Endothelial cell of umbilical vein (primary cell): ENCODE data around the gene NEK4. TPM values are rescaled to one million over a fixed set of nuclear protein-coding genes. Genes with fewer than 3 reads are reported as not detected.

Experiments
- BruUV-seq: library from RNA; stranded (reverse); fragments of 400-500 nt; replicated peaks from 2 replicates; lab custom pipeline; 2021; lab: Mats Ljungman, UMichigan
- CTCF ChIA-PET: fragments of 300-600, 350-600 bp; sonication (Branson Sonifier 250); formaldehyde crosslinking; loops from one replicate; lab custom pipeline; 2021; ENCODE audit warnings: antibody characterized with exemption, inconsistent platforms; lab: Charles Lee
- POLR2A ChIA-PET: fragments of 300-600, 350-600 bp; sonication (Branson Sonifier 250); formaldehyde crosslinking; loops from one replicate; lab custom pipeline; 2021; ENCODE audit warnings: antibody characterized with exemption, inconsistent platforms; lab: Charles Lee
- DNase-seq: peaks from one replicate; pipeline ENCODE4 v3.0.0-alpha.2; 2011; ENCODE audit warnings: low read depth, low spot score
- FAIRE-seq: peaks from 2 replicates; lab custom pipeline; 2011; peaks lifted over from hg19 to GRCh38; lab: Jason Lieb, UNC
- H2AFZ ChIP-seq: 2 replicates; pipeline ENCODE4 v1.6.0; 2012; ENCODE audit warnings: low read depth, low read length, control low read depth, inconsistent platforms
- H3K27ac ChIP-seq: 2 replicates; pipeline ENCODE4 v1.5.1; 2011; ENCODE audit warnings: low read depth, mild to moderate bottlenecking, control low read depth, low read length, moderate library complexity; ENCODE audit not compliant: insufficient read depth
- H3K27me3 ChIP-seq, 2 experiments: 2 replicates each; pipeline versions ENCODE4 v1.6.0 to v1.6.1; 2011; ENCODE audit warnings: low read length in 2 of 2, mixed read lengths in 1 of 2; ENCODE audit not compliant: control insufficient read depth in 2 of 2, insufficient read depth in 2 of 2
- H3K36me3 ChIP-seq, 2 experiments: 2 replicates in 1 of 2; 3 replicates in 1 of 2; pipeline ENCODE4 v1.5.1; 2011; ENCODE audit warnings: low read length in 2 of 2, mild to moderate bottlenecking in 1 of 2, moderate library complexity in 1 of 2; ENCODE audit not compliant: control insufficient read depth in 2 of 2, insufficient read depth in 2 of 2; ENCODE audit errors: extremely low read depth in 1 of 2
- H3K4me1 ChIP-seq: 3 replicates; pipeline ENCODE4 v1.5.1; 2011; ENCODE audit warnings: mild to moderate bottlenecking, low read length; ENCODE audit not compliant: control insufficient read depth, insufficient read depth; ENCODE audit errors: extremely low read depth
- H3K4me2 ChIP-seq: 2 replicates; pipeline ENCODE4 v1.6.1; 2011; ENCODE audit warnings: low read length, control low read depth, mixed read lengths; ENCODE audit not compliant: insufficient read depth
- H3K4me3 ChIP-seq, 3 experiments: fragments of 200-600 bp in 1 of 3; sonication (generic), shearing (Covaris generic) in 1 of 3; replicated peaks in 1 of 3; 2 replicates each; pipeline ENCODE4 v1.5.1; 2011 to 2016; ENCODE audit warnings: control low read depth in 3 of 3, low read length in 3 of 3, mild to moderate bottlenecking in 2 of 3, inconsistent platforms in 1 of 3, low read depth in 1 of 3, moderate library complexity in 1 of 3; ENCODE audit not compliant: insufficient read depth in 1 of 3
- H3K79me2 ChIP-seq: 2 replicates; pipeline ENCODE4 v1.6.0; 2012; ENCODE audit warnings: low read length, inconsistent platforms; ENCODE audit not compliant: control insufficient read depth, insufficient read depth
- H3K9ac ChIP-seq: replicated peaks from 2 replicates; pipeline ENCODE3; 2011; ENCODE audit warnings: low read length, control low read depth; ENCODE audit not compliant: insufficient read depth; ENCODE audit errors: extremely low read depth
- H3K9me1 ChIP-seq: replicated peaks from 3 replicates; pipeline ENCODE4 v1.6.0; 2011; ENCODE audit warnings: mild to moderate bottlenecking, low read length; ENCODE audit not compliant: control insufficient read depth, insufficient read depth; ENCODE audit errors: extremely low read depth
- H3K9me3 ChIP-seq: replicated peaks from 2 replicates; pipeline ENCODE4 v1.5.1; 2012; ENCODE audit warnings: low read length, inconsistent platforms; ENCODE audit not compliant: control insufficient read depth, insufficient read depth
- H4K20me1 ChIP-seq: replicated peaks from 2 replicates; pipeline ENCODE3; 2011; ENCODE audit warnings: mild to moderate bottlenecking, low read length; ENCODE audit not compliant: control insufficient read depth, insufficient read depth; ENCODE audit errors: extremely low read depth
- EZH2 ChIP-seq: IDR thresholded peaks from 2 replicates; pipeline ENCODE4 v1.6.1; 2012; ENCODE audit warnings: borderline replicate concordance, low read depth, mild to moderate bottlenecking, moderate library complexity, low read length, inconsistent platforms; ENCODE audit not compliant: severe bottlenecking
- FOS ChIP-seq: IDR thresholded peaks from 2 replicates; pipeline ENCODE4 v1.6.1; 2011; ENCODE audit warnings: mild to moderate bottlenecking, low read length, moderate library complexity, borderline replicate concordance; ENCODE audit not compliant: insufficient read depth
- GATA2 ChIP-seq: IDR thresholded peaks from 2 replicates; pipeline ENCODE4 v1.7.0; 2011; ENCODE audit warnings: low read depth, mild to moderate bottlenecking, moderate library complexity, mixed read lengths, low read length; ENCODE audit not compliant: insufficient read length, insufficient read depth
- JUN ChIP-seq: IDR thresholded peaks from 2 replicates; pipeline ENCODE4 v1.6.1; 2011; ENCODE audit warnings: borderline replicate concordance, low read depth; ENCODE audit not compliant: insufficient read length, insufficient read depth
- MYC ChIP-seq: IDR thresholded peaks from one replicate; pipeline ENCODE4 v1.6.1; 2011; ENCODE audit warnings: mild to moderate bottlenecking, low read depth, low read length
- POLR2A ChIP-seq: IDR thresholded peaks from 2 replicates; pipeline ENCODE4 v1.6.1; 2012; ENCODE audit warnings: low read depth, mild to moderate bottlenecking, control low read depth, low read length
- POLR2AphosphoS5 ChIP-seq: IDR thresholded peaks from 2 replicates; pipeline ENCODE4 v1.6.1; 2012; ENCODE audit warnings: low read depth, mild to moderate bottlenecking, control low read depth, low read length, moderate library complexity; ENCODE audit not compliant: insufficient read depth
- dilution Hi-C: fragments of 300-500 bp; cut with MboI; formaldehyde crosslinking; loops from one replicate; pipeline ENCODE4 v1.15.0; 2019; ENCODE audit warnings: low sequenced_read_pairs; ENCODE audit not compliant: extremely low pct_ligation_motif_present
- intact Hi-C: fragments of 100-400 bp; cut with micrococcal nuclease; formaldehyde crosslinking; loops from one replicate; pipeline ENCODE4 v1.10.0; 2022
- polyA plus RNA-seq, 4 experiments: library from polyadenylated mRNA; depleted of rRNA in 3 of 4; stranded (reverse) in 3 of 4; unstranded in 1 of 4; fragments of >200 nt; gene quantifications; 2 replicates each; pipeline versions ENCODE4 v1.2.1 to v1.2.3, GENCODE V29; 2011 to 2012; ENCODE audit warnings: missing spikeins in 1 of 4
- total RNA-seq: library from RNA; stranded (reverse); gene quantifications from 2 replicates; pipeline ENCODE4 v1.2.3, GENCODE V29; 2021
- TF ChIP-seq, protein P1 (sequence below), 2 donors: IDR thresholded peaks; 1 replicate in 1 of 2; 2 replicates in 1 of 2; pipeline ENCODE4 v1.5.1; 2011; ENCODE audit warnings: low read length in 2 of 2, mild to moderate bottlenecking in 2 of 2, moderate library complexity in 2 of 2, control low read depth in 1 of 2, inconsistent platforms in 1 of 2, low read depth in 1 of 2; ENCODE audit not compliant: insufficient read depth in 1 of 2; ENCODE audit errors: extremely low read depth in 1 of 2
- TF ChIP-seq, protein P2 (sequence below): IDR thresholded peaks from 2 replicates; pipeline ENCODE4 v1.6.1; 2011; ENCODE audit not compliant: insufficient read depth, insufficient read length

NEK4 gene
- total and polyA plus RNA-seq, 2 donors (not counting 3 experiments of a cell fraction or from before 2014, with no cell fraction given) = 4.4 to 20.8 TPM

DNA sequence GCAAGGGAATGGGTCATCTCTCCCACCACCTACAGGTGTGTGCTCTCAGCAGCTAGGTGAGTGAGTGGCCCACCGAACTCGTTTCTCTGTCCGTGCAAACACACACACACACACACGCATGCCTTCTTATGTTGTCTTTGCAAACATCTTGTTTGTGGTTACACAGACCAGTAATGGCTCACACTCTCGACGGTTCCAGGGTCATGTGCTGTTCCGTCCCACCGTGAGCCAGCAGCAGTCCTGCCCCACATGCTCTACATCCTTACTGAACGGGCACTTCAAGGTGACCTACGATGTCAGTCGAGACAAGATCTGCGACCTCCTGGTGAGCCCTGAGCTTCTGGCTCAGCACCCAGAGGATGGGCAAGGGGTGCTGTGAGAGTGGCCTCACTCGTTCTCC lies 11.0 kb upstream of the NEK4 start:
- Histone ChIP-seq H3K9ac (no peak overlapping the region), H3K79me2 (no peaks in the 10 kb centered on the region), H3K36me3 (no peaks in the 10 kb centered on the region), H3K9me1 (no peaks in the 10 kb centered on the region), H3K4me2 (no peak overlapping the region), H3K27ac (no peak overlapping the region), H2AFZ (no peak overlapping the region), H3K9me3 (no peaks in the 10 kb centered on the region), H3K4me1 (no peaks in the 10 kb centered on the region), H3K27me3 (peaks cover 0 to 13% of the 10 kb centered on the region in 2 experiments), H3K4me3 (no peak overlapping the region), H4K20me1 (no peaks in the 10 kb centered on the region)
- CTCF ChIA-PET = interaction anchor here (1.1 kb wide), 1 partner anchor 11 kb away, joined by 3 read pairs; no protein-coding TSS in a partner anchor
- TF ChIP-seq POLR2A = no peak
- TF ChIP-seq, protein P1, sequence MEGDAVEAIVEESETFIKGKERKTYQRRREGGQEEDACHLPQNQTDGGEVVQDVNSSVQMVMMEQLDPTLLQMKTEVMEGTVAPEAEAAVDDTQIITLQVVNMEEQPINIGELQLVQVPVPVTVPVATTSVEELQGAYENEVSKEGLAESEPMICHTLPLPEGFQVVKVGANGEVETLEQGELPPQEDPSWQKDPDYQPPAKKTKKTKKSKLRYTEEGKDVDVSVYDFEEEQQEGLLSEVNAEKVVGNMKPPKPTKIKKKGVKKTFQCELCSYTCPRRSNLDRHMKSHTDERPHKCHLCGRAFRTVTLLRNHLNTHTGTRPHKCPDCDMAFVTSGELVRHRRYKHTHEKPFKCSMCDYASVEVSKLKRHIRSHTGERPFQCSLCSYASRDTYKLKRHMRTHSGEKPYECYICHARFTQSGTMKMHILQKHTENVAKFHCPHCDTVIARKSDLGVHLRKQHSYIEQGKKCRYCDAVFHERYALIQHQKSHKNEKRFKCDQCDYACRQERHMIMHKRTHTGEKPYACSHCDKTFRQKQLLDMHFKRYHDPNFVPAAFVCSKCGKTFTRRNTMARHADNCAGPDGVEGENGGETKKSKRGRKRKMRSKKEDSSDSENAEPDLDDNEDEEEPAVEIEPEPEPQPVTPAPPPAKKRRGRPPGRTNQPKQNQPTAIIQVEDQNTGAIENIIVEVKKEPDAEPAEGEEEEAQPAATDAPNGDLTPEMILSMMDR (IDR thresholded peaks at IDR 0.05; ENCODE audit: extremely low read depth in 1 of 2, insufficient read depth in 1 of 2, low read depth in 1 of 2, low read length in 2 of 2) = no peak
- TF ChIP-seq EZH2 = no peak
- TF ChIP-seq, protein P2, sequence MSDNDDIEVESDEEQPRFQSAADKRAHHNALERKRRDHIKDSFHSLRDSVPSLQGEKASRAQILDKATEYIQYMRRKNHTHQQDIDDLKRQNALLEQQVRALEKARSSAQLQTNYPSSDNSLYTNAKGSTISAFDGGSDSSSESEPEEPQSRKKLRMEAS = no peak
- no peak for TF ChIP-seq GATA2
- no peak for TF ChIP-seq MYC
- no peak for TF ChIP-seq POLR2AphosphoS5
- no peak for TF ChIP-seq FOS
- TF ChIP-seq JUN = no peak
- intact Hi-C loops = no loop called here
- no TSS peak for BruUV-seq
- FAIRE-seq (no peak), DNase-seq (no peak)
- POLR2A ChIA-PET = no interaction called here
- dilution Hi-C loops = no loop called here
